Activated CD8-positive, alpha-beta memory T cell treated with anti-CD3 and anti-CD28 coated beads, Interleukin-2, amount 10 ng/mL, durations not matched to agents 7 days and 5 days (primary cell): Measurements from ENCODE around the gene SLAMF7. TPM values are rescaled to one million over a fixed set of nuclear protein-coding genes. Genes with fewer than 3 reads are reported as not detected.
"Not testable (repeated sequence)": the region's sequence is repeated elsewhere in the genome, so short reads cannot be mapped to it uniquely, and the experiment has no call there.

Experiments used
- ATAC-seq: fragments of 150-1000 bp; cut with Tn5 transposase; one replicate; pipeline ENCODE4 v1.10.0; 2021; ENCODE audit warnings: moderate library complexity
- CTCF ChIA-PET: fragments of 350-600 bp; sonication (Branson Sonifier 250); formaldehyde crosslinking; loops from one replicate; lab custom pipeline; 2021; ENCODE audit warnings: antibody characterized with exemption; lab: Charles Lee
- DNase-seq: peaks from one replicate; pipeline ENCODE4 v3.0.0-alpha.2; 2020
- H3K27ac Mint-ChIP-seq: one replicate; pipeline ENCODE4 v1.8.0; 2021; ENCODE audit warnings: mild to moderate bottlenecking, mixed read lengths
- H3K27me3 Mint-ChIP-seq: one replicate; pipeline ENCODE4 v1.8.0; 2021; ENCODE audit warnings: mixed read lengths
- H3K36me3 Mint-ChIP-seq: one replicate; pipeline ENCODE4 v1.8.0; 2021; ENCODE audit warnings: mild to moderate bottlenecking, mixed read lengths
- H3K4me1 Mint-ChIP-seq: one replicate; pipeline ENCODE4 v1.8.0; 2021; ENCODE audit warnings: mixed read lengths
- H3K4me3 Mint-ChIP-seq: one replicate; pipeline ENCODE4 v1.8.0; 2021; ENCODE audit warnings: mild to moderate bottlenecking, moderate library complexity, mixed read lengths
- H3K9me3 Mint-ChIP-seq: one replicate; pipeline ENCODE4 v1.8.0; 2022; ENCODE audit warnings: low read depth, mixed read lengths
- total RNA-seq, 2 experiments: library from RNA; stranded (reverse); gene quantifications; one replicate each; pipeline ENCODE4 v1.2.3, GENCODE V29; 2021

SLAMF7 gene
- total RNA-seq, 2 experiments from 2014 or later = 107 to 126 TPM

DNA sequence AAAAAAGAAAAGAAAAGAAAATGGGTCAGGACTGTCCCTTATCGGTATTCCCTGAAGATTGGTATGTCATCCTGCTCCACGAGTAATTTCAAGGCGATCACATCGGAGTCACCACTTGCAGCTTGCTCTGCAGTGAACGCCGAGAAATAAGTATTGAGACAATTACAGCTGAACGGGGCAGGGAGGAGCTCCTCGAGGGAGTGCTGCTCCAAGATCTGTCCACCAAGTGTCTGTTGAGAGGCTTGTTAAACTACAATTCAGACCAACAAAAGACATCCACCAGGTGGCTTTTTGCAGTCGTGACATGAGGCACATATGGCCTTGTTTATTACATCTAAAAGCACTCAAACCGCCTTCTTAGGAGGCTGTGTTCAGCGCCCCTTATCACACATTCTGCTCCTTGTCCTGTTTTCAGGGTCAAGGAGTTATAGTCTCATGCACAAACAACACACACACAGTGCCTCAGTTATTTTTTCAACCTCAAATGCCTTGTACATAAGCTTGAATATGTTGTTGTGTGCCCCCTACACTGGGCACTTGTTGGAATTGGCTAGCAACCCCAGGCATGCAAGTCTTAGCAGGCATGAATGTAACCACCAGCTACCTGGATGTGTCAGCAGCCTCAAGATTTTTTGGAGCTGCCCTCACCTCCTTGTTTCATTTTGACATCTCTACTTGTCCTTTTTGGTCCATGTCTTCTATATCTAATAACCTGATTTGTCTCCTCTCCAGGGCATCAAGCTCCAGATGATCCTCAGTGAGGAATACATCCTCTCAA is 14.4 kb upstream of the SLAMF7 start:
- H3K27ac Mint-ChIP-seq = peak overlapping the region; percentile 45
- peak; percentile 73 for DNase-seq

GRCh38 chr1:160726114-160726497 is 12.9 kb upstream of the SLAMF7 start:
- ATAC-seq = no peak
- H3K4me1 Mint-ChIP-seq = peaks cover 21% of the 10 kb centered on the region
- no peaks in the 10 kb centered on the region for H3K27me3 Mint-ChIP-seq
- no peak for DNase-seq
- no peaks in the 10 kb centered on the region for H3K9me3 Mint-ChIP-seq
- CTCF ChIA-PET = interaction anchor here (1.1 to 12.5 kb wide), 18 partner anchors 12 to 264 kb away, joined by 4 to 292 read pairs (median 20); partner anchors contain the start of genes CD48, ITLN2 and SLAMF7
- H3K36me3 Mint-ChIP-seq = peaks cover 1% of the 10 kb centered on the region
- H3K4me3 Mint-ChIP-seq = no peak overlapping the region
- no peak overlapping the region for H3K27ac Mint-ChIP-seq

More for the DNA sequence above, 14.4 kb upstream of the SLAMF7 start:
- Mint-ChIP-seq H3K9me3 (no peaks in the 10 kb centered on the region), H3K4me1 (peaks cover 26% of the 10 kb centered on the region), H3K4me3 (no peak overlapping the region), H3K27me3 (no peaks in the 10 kb centered on the region), H3K36me3 (peaks cover 1% of the 10 kb centered on the region)
- peak; percentile 68 for ATAC-seq
- CTCF ChIA-PET = interaction anchor here (0.8 to 12.5 kb wide), 24 partner anchors 11 to 408 kb away, joined by 3 to 292 read pairs (median 8); partner anchors contain the start of genes CD48, DEDD, ITLN1 and ITLN2

DNA sequence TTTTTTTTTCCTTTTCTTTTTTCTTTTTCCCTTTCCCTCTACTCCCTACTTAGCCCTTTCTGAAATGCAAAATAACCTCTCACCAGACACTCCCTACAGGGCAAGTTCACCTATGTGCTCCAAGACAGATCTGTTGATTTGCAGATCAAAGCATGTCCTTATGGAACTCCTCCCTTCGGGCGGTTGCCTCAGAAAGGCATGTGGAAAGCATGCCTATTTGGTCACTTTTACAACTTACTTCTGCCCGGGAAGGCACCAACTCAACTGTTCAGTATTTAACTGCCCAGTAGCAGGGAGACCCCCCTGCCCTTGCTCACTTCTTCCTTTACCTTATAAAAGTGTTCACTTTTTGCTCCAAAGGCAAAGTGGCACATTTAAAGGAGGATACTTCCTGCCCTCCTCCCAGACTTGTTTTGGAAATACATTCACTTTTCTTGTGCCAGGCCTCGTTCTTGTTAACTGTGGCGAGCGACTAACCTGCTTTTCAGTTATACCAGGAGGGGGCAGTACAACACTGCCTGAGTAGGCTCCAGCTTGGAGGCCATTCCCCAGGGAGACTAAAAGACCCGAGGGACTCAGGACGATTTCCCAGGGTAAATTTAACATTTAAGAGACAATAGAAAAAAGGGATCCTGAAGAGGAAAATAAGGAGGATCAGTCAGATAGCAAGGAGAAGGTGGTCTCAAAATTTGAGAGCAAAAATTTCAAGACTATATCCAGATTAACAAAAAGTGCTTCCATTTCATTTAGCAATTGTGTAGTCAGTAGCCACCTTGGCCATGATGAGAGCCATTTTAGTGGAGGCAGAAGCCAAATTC is 12.3 kb upstream of the SLAMF7 start:
- H3K27ac Mint-ChIP-seq = no peak overlapping the region
- H3K4me3 Mint-ChIP-seq = no peak overlapping the region
- H3K36me3 Mint-ChIP-seq = peaks cover 4% of the 10 kb centered on the region
- peaks cover 24% of the 10 kb centered on the region for H3K4me1 Mint-ChIP-seq
- H3K27me3 Mint-ChIP-seq = no peaks in the 10 kb centered on the region
- CTCF ChIA-PET = interaction anchor here (0.6 to 12.5 kb wide), 25 partner anchors 12 to 264 kb away, joined by 3 to 292 read pairs (median 10); partner anchors contain the start of genes CD244, CD48, ITLN2 and SLAMF7
- H3K9me3 Mint-ChIP-seq = no peaks in the 10 kb centered on the region
- peak; percentile 75 for ATAC-seq
- DNase-seq = peak; percentile 83

DNA sequence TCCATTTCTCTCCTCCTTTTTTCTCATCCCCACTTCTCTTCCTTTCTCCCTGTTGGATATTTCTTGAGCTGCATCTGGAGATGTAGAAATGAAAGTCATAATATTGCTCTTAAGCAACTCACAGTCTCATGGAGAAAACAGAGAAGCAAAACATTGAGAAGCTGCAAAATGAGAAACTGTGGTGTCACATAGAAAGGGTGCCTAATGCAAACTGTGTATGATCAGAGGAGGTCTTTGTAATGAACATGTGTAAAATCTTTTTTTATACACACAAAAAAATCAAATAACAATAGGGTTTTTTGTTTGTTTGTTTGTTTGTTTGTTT is 11.8 kb upstream of the SLAMF7 start:
- Mint-ChIP-seq H3K27me3 (no peaks in the 10 kb centered on the region), H3K9me3 (no peaks in the 10 kb centered on the region), H3K4me1 (peaks cover 26% of the 10 kb centered on the region), H3K36me3 (peaks cover 9% of the 10 kb centered on the region), H3K4me3 (no peak overlapping the region), H3K27ac (no peak overlapping the region)
- CTCF ChIA-PET = interaction anchor here (0.6 to 12.5 kb wide), 22 partner anchors 11 to 263 kb away, joined by 3 to 292 read pairs (median 9); partner anchors contain the start of genes CD244, CD48, ITLN2 and SLAMF7
- ATAC-seq (no peak), DNase-seq (no peak)

DNA sequence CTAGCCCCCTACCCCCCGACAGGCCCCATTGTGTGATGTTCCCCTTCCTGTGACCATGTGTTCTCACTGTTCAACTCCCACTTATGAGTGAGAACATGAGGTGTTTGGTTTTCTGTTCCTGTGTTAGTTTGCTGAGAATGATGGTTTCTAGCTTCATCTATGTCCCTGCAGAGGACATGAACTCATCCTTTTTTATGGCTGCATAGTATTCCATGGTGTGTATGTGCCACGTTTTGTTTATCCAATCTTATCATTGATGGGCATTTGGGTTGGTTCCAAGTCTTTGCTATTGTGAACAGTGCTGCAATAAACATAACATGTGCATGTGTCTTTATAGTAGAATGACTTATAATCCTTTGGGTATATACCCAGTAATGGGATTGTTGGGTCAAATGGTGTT is 7.5 kb upstream of the SLAMF7 start:
- Mint-ChIP-seq H3K4me1 (peaks cover 33% of the 10 kb centered on the region), H3K36me3 (peaks cover 49% of the 10 kb centered on the region), H3K27ac (peak overlapping the region; percentile 48), H3K9me3 (peaks cover 15% of the 10 kb centered on the region)
- DNase-seq, ATAC-seq, H3K27me3 Mint-ChIP-seq, H3K4me3 Mint-ChIP-seq: not testable (repeated sequence)
- CTCF ChIA-PET = interaction anchor here (1.6 kb wide), 1 partner anchor 49 kb away, joined by 3 read pairs; no protein-coding TSS in a partner anchor

DNA sequence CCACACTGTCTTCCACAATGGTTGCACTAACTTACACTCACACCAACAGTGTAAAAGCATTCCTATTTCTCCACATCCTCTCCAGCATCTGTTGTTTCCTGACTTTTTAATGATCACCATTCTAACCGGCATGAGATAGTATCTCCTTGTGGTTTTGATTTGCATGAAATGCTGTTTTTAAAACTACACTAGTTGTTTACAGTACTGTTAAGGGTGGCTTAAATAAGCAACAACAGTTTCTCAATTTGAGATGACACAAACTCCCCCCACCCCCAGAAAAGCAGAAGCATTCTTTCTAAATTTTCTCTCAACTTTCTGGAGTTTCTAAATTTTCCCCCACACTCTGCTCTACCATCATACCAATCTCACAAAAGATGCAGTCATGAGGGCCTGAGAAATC is 7.1 kb upstream of the SLAMF7 start:
- CTCF ChIA-PET = interaction anchor here (2.5 kb wide), 1 partner anchor 37 kb away, joined by 19 read pairs; no protein-coding TSS in a partner anchor
- ATAC-seq (no peak), DNase-seq (no peak)
- H3K27me3 Mint-ChIP-seq = no peaks in the 10 kb centered on the region
- H3K36me3 Mint-ChIP-seq = peaks cover 51% of the 10 kb centered on the region
- peaks cover 35% of the 10 kb centered on the region for H3K4me1 Mint-ChIP-seq
- no peak overlapping the region for H3K4me3 Mint-ChIP-seq
- peak overlapping the region; percentile 48 for H3K27ac Mint-ChIP-seq
- H3K9me3 Mint-ChIP-seq = peaks cover 19% of the 10 kb centered on the region

- DNase-seq (no peak), ATAC-seq (peak; percentile 51)
- no peaks in the 10 kb centered on the region for H3K27me3 Mint-ChIP-seq
- CTCF ChIA-PET = interaction anchor here (1.1 to 2.5 kb wide), 5 partner anchors 10 to 35 kb away, joined by 3 to 19 read pairs (median 5); no protein-coding TSS in a partner anchor
- H3K27ac Mint-ChIP-seq = peak overlapping the region; percentile 75
- H3K36me3 Mint-ChIP-seq = peaks cover 60% of the 10 kb centered on the region
- H3K4me3 Mint-ChIP-seq = peak overlapping the region; percentile 39
- H3K4me1 Mint-ChIP-seq = peaks cover 47% of the 10 kb centered on the region
- H3K9me3 Mint-ChIP-seq = peaks cover 21% of the 10 kb centered on the region
Observed at GRCh38 chr1:160733898-160734297, 5.1 kb upstream of the SLAMF7 start.

- DNase-seq (no peak), ATAC-seq (no peak)
- peak overlapping the region; percentile 39 for H3K4me3 Mint-ChIP-seq
- H3K27ac Mint-ChIP-seq = peak overlapping the region; percentile 75
- CTCF ChIA-PET = interaction anchor here (1.1 to 2.5 kb wide), 4 partner anchors 10 to 34 kb away, joined by 3 to 19 read pairs (median 6); no protein-coding TSS in a partner anchor
- peaks cover 21% of the 10 kb centered on the region for H3K9me3 Mint-ChIP-seq
- H3K4me1 Mint-ChIP-seq = peaks cover 51% of the 10 kb centered on the region
- H3K27me3 Mint-ChIP-seq = no peaks in the 10 kb centered on the region
- peaks cover 60% of the 10 kb centered on the region for H3K36me3 Mint-ChIP-seq
Observed at GRCh38 chr1:160734301-160734700, 4.7 kb upstream of the SLAMF7 start.

DNA sequence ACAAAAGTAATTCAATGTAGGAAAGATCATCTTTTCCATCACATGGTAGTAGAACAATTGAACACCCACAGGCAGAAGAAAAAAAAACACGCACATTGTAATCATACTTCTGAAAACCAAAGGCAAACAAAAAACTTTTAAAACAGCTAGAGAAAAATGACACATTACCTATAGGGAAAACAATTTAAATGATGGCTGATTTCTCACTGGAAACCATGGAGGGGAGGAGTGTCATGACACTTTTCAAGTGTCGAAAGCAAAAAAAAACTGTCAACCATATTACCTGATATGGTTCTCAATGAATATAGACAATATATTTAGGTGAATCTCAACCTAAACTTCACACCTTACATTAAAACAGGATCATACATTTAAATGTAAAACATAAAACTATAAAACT is 776 bp upstream of the SLAMF7 start:
- CTCF ChIA-PET = interaction anchor here (1.3 to 8.3 kb wide), 10 partner anchors 8 to 99 kb away, joined by 3 to 95 read pairs (median 8); no protein-coding TSS in a partner anchor
- DNase-seq (no peak), ATAC-seq (no peak)
- H3K4me3 Mint-ChIP-seq = peak overlapping the region; percentile 29
- peaks cover 57% of the 10 kb centered on the region for H3K36me3 Mint-ChIP-seq
- H3K4me1 Mint-ChIP-seq = peaks cover 67% of the 10 kb centered on the region
- H3K9me3 Mint-ChIP-seq = peaks cover 17% of the 10 kb centered on the region
- H3K27me3 Mint-ChIP-seq = no peaks in the 10 kb centered on the region
- H3K27ac Mint-ChIP-seq = peak overlapping the region; percentile 23

DNA sequence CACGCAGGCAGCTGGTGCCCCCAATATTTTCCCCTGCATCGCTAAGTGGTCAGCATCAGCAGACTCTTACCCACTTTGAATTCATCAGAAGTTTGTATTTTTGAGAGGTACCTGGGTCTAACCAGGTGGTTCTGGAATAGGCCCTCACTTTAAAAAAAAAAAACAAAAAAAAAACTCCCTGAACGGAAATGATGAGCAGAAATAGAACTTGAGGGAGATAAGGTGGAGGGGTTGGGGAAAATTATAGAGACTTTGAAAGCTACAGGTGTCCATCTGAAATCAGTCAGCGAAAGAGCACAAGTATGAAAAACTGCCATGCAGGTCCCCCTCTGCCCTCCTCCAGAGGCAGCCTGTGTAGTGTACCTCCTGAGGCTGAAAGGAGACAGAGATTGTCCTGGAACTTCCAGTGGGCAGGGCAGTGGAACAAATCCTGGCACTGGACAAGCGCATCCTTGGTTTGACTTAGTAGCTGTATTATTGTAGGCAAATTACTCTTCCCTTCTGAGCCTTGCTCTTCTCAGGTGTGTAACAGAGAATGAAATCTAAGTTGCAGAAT is 1.2 kb downstream of the SLAMF7 start:
- Mint-ChIP-seq H3K27me3 (no peaks in the 10 kb centered on the region), H3K36me3 (peaks cover 51% of the 10 kb centered on the region), H3K4me3 (peak overlapping the region; percentile 82), H3K9me3 (peaks cover 10% of the 10 kb centered on the region), H3K4me1 (peaks cover 72% of the 10 kb centered on the region), H3K27ac (peak overlapping the region; percentile 86)
- CTCF ChIA-PET = interaction anchor here (0.6 to 8.3 kb wide), 8 partner anchors 8 to 64 kb away, joined by 3 to 95 read pairs (median 10); no protein-coding TSS in a partner anchor
- DNase-seq (no peak), ATAC-seq (peak; percentile 6)

DNA sequence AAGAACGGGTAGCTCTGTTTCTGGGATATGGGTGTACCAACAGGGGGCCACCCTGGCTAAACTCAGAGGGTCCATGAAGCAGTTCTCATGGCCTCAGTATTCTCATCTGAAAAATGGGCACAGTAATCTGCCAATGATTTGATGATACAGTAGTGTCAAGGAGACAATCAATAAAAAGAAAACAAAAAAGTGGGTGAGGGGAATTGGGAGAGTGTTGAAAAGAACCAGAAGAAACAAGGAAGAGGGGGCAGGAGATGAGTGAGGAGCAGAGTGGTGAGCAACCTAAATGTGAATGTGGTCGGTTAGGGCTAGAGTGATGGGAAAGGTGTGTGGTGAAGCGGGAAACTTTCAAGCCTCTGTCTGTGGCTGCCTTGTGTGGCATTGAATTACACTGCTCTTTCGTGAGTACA is 2.0 kb downstream of the SLAMF7 start:
- DNase-seq = peak; percentile 66
- peaks cover 6% of the 10 kb centered on the region for H3K9me3 Mint-ChIP-seq
- H3K36me3 Mint-ChIP-seq = peaks cover 46% of the 10 kb centered on the region
- H3K27ac Mint-ChIP-seq = peak overlapping the region; percentile 86
- H3K4me3 Mint-ChIP-seq = peak overlapping the region; percentile 82
- ATAC-seq = peak; percentile 20
- H3K4me1 Mint-ChIP-seq = peaks cover 80% of the 10 kb centered on the region
- H3K27me3 Mint-ChIP-seq = no peaks in the 10 kb centered on the region
- CTCF ChIA-PET = interaction anchor here (0.6 to 8.3 kb wide), 7 partner anchors 15 to 65 kb away, joined by 3 to 95 read pairs (median 10); no protein-coding TSS in a partner anchor

GRCh38 chr1:160741612-160742348 is 2.7 kb downstream of the SLAMF7 start:
- Mint-ChIP-seq H3K27ac (peak overlapping the region; percentile 86), H3K9me3 (peaks cover 3% of the 10 kb centered on the region), H3K27me3 (no peaks in the 10 kb centered on the region), H3K4me3 (peak overlapping the region; percentile 82), H3K4me1 (peaks cover 87% of the 10 kb centered on the region), H3K36me3 (peaks cover 45% of the 10 kb centered on the region)
- DNase-seq = no peak
- CTCF ChIA-PET = interaction anchor here (1.0 to 8.3 kb wide), 5 partner anchors 14 to 59 kb away, joined by 3 to 95 read pairs (median 11); no protein-coding TSS in a partner anchor
- no peak for ATAC-seq
